Transverse colon (tissue), 4 donors: ENCODE results near the gene KRTAP10-8. TPM values are rescaled to one million over a fixed set of nuclear protein-coding genes. Genes with fewer than 3 reads are reported as not detected.

Experiments
- DNase-seq: peaks from one replicate; pipeline ENCODE4 v3.0.0-alpha.2; 2019
- H3K27ac ChIP-seq, 4 donors: fragments of 200-600 bp; sonication (generic); 2 replicates each; pipeline ENCODE4 v1.5.1; 2016 to 2018; ENCODE audit warnings: inconsistent platforms in 4 of 4
- H3K27me3 ChIP-seq: fragments of 200-600 bp; sonication (generic); 2 replicates; pipeline ENCODE4 v1.5.1; 2017; ENCODE audit warnings: inconsistent platforms
- H3K36me3 ChIP-seq, 4 donors: fragments of 200-600 bp; sonication (generic); 2 replicates each; pipeline ENCODE4 v1.5.1; 2017 to 2019; ENCODE audit warnings: inconsistent platforms in 4 of 4
- H3K4me1 ChIP-seq, 4 donors: fragments of 200-600 bp; sonication (generic); 2 replicates each; pipeline ENCODE4 v1.5.1; 2017 to 2020; ENCODE audit warnings: inconsistent platforms in 4 of 4
- H3K4me3 ChIP-seq, 4 donors: fragments of 200-600 bp; sonication (generic); 1 replicate in 1 of 4; 2 replicates in 3 of 4; pipeline versions ENCODE4 v1.5.1 to v1.6.1; 2017 to 2019; ENCODE audit warnings: inconsistent platforms in 4 of 4
- H3K9me3 ChIP-seq, 2 donors: fragments of 200-600 bp; sonication (generic); 2 replicates each; pipeline ENCODE4 v1.5.1; 2017 to 2019; ENCODE audit warnings: inconsistent platforms in 2 of 2
- EP300 ChIP-seq: sonication (generic); formaldehyde crosslinking; IDR thresholded peaks from one replicate; pipeline ENCODE4 v1.6.1; 2017; ENCODE audit warnings: antibody characterized with exemption, low read depth
- POLR2A ChIP-seq: fragments of 450-650 bp; IDR thresholded peaks from one replicate; pipeline ENCODE4 v1.6.1; 2016; ENCODE audit warnings: antibody characterized with exemption, mild to moderate bottlenecking, moderate library complexity
- POLR2AphosphoS5 ChIP-seq, 3 donors: sonication (generic); formaldehyde crosslinking; IDR thresholded peaks; one replicate each; pipeline ENCODE4 v1.6.1; 2016; ENCODE audit warnings: antibody characterized with exemption in 3 of 3
- WGBS, 2 donors: methylation state at CpG; one replicate each; pipeline ENCODE4 v1.1.5; 2018; ENCODE audit warnings: low coverage in 1 of 2; 5-methylcytosine and 5-hydroxymethylcytosine counted together
- in situ Hi-C, 4 donors: fragments of 200-750 bp; cut with MboI; loops; one replicate each; pipeline versions ENCODE4 v1.15.0 to v1.15.1; 2017; ENCODE audit warnings: low sequenced_read_pairs in 3 of 4, low pct_ligation_motif_present in 1 of 4, low pct_unique_long_range_greater_than_20kb in 1 of 4
- intact Hi-C: fragments of 100-400 bp; cut with DNase I; formaldehyde crosslinking; loops from one replicate; pipeline ENCODE4 v1.15.1; 2023; ENCODE audit warnings: low total_unique reads
- total RNA-seq, 4 donors: library from RNA; depleted of rRNA; stranded (reverse); fragments of >200 nt; gene quantifications; one replicate each; pipeline ENCODE4 v1.1.0, GENCODE V29; 2016
- TF ChIP-seq, protein P1 (sequence below), 5 experiments: fragments of 200-600 bp in 3 of 5; fragments of 450-650 bp in 2 of 5; sonication (generic) in 3 of 5; IDR thresholded peaks; 1 replicate in 2 of 5; 2 replicates in 3 of 5; pipeline ENCODE4 v1.5.1; 2016 to 2017; ENCODE audit warnings: antibody characterized with exemption in 5 of 5, inconsistent platforms in 3 of 5, mild to moderate bottlenecking in 2 of 5, moderate library complexity in 1 of 5

Gene KRTAP10-8
- total RNA-seq: not detected

GRCh38 chr21:44612029-44612486, at the start of gene KRTAP10-8:
TSS of gene KRTAP10-8 (plus strand) at chr21:44612079. CDS start at chr21:44612101, 22 bp downstream.
- peaks cover 0 to 10% of the 10 kb centered on the region in 2 donors for H3K9me3 ChIP-seq
- no peak within 1 kb of the TSS for H3K4me3 ChIP-seq
- no peak within 1 kb of the TSS for H3K27ac ChIP-seq
- in situ Hi-C loops (no loop called here), intact Hi-C loops (no loop called here)
- no peaks in the 10 kb centered on the region for H3K36me3 ChIP-seq
- WGBS, 2 donors: 71% methylated on average over 8 of the region's 8 CpGs; no CpG with 5 or more reads in 1 of the 2 donors
- TF ChIP-seq POLR2A: no peak
- TF ChIP-seq POLR2AphosphoS5 (IDR thresholded peaks at IDR 0.05): no peak
- no peaks in the 10 kb centered on the region for H3K4me1 ChIP-seq
- DNase-seq: no peak
- peaks cover 7% of the 10 kb centered on the region for H3K27me3 ChIP-seq

DNA sequence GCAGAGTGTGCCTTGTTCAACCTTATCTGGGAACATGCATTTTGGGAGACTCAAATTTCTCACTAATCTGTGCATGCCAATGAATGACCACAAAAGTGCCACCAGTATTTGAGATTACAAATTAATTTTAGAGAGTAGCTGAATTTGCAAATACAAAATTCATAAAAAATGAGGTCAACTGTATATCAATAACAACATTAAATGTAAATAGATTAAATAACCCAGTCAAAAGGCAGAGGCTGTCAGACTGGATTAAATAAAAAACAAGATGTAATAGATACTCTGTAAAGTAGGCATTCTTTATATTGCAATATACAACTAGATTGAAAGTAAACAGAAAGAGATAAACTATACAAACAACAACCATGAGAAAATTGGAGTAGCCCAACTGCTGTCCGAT, 47.8 kb upstream of the KRTAP10-8 start:
- Histone ChIP-seq H3K27ac (no peak overlapping the region), H3K4me3 (no peak overlapping the region), H3K36me3 (no peaks in the 10 kb centered on the region), H3K27me3 (peaks cover 6% of the 10 kb centered on the region), H3K4me1 (no peaks in the 10 kb centered on the region), H3K9me3 (no peaks in the 10 kb centered on the region)
- DNase-seq: no peak
- intact Hi-C loops: no loop called here
- 75 to 91% methylated on average over 1 of the region's 1 CpG for WGBS, 2 donors
- in situ Hi-C loops: no loop called here
- TF ChIP-seq, protein P1, sequence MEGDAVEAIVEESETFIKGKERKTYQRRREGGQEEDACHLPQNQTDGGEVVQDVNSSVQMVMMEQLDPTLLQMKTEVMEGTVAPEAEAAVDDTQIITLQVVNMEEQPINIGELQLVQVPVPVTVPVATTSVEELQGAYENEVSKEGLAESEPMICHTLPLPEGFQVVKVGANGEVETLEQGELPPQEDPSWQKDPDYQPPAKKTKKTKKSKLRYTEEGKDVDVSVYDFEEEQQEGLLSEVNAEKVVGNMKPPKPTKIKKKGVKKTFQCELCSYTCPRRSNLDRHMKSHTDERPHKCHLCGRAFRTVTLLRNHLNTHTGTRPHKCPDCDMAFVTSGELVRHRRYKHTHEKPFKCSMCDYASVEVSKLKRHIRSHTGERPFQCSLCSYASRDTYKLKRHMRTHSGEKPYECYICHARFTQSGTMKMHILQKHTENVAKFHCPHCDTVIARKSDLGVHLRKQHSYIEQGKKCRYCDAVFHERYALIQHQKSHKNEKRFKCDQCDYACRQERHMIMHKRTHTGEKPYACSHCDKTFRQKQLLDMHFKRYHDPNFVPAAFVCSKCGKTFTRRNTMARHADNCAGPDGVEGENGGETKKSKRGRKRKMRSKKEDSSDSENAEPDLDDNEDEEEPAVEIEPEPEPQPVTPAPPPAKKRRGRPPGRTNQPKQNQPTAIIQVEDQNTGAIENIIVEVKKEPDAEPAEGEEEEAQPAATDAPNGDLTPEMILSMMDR (IDR thresholded peaks at IDR 0.05): no peak
- TF ChIP-seq POLR2AphosphoS5 (IDR thresholded peaks at IDR 0.05): no peak
- no peak for TF ChIP-seq EP300
- no peak for TF ChIP-seq POLR2A

DNA sequence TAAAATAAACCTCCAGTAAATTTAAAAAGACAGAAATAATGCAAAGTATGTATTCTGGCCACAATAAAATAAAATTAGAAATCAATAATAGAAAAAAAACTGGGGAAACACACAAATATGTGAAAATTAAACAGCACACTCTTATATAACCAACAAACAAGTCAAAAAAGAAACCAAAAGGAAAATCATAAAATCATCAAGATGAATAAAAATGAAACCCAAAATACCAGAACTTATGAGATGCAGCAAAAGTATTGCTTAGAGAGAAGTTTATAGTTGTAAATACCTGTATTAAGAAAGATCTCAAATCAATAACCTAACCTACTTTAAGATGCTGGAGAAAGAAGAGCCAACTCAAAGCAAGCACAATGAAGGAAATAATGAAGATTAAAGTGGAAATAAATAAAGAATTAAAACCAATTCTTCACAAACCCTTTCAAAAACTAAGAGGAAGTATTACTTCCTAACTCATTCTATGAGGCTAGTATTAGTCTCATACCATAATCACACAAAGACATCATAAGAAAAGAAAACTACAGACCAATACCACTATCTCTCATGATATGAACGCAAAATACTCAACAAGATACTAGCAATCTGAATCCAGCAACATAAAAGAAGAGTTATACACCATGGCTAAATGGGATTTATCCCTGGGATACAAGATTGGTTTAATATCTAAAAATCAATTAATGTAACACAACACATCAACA, 46.8 kb upstream of the KRTAP10-8 start:
- TF ChIP-seq POLR2A (no peak), EP300 (no peak), POLR2AphosphoS5 (IDR thresholded peaks at IDR 0.05) (no peak)
- TF ChIP-seq, protein P1 (IDR thresholded peaks at IDR 0.05): no peak
- H3K27me3 ChIP-seq: peaks cover 6% of the 10 kb centered on the region

DNA sequence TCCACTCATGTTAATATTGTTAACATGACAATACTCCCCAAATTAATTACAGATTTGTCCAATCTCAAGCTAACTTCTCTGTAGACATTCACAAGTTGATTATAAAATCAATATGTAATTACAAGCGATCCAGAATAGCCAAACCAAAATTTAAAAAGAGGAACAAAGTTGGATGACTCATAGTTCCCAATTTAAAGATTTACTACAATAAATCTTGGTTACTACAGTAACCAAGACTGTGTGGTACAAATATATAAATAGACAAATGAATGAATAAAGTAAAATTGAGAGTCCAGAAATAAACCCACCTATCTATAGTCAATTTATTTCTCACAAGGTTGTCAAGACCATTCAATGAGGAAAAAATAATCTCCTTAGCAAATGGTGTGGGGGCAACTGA, 45.5 kb upstream of the KRTAP10-8 start:
- Histone ChIP-seq H3K27ac (no peak overlapping the region), H3K27me3 (peaks cover 6% of the 10 kb centered on the region), H3K4me1 (no peaks in the 10 kb centered on the region), H3K36me3 (no peaks in the 10 kb centered on the region), H3K9me3 (no peaks in the 10 kb centered on the region), H3K4me3 (no peak overlapping the region)
- no peak for DNase-seq
- intact Hi-C loops: no loop called here
- 33 to 40% methylated on average over 1 of the region's 1 CpG for WGBS, 2 donors
- TF ChIP-seq EP300 (no peak), POLR2A (no peak), POLR2AphosphoS5 (IDR thresholded peaks at IDR 0.05) (no peak)
- TF ChIP-seq, protein P1 (IDR thresholded peaks at IDR 0.05): no peak
- in situ Hi-C loops: no loop called here

More for the DNA sequence above, 46.8 kb upstream of the KRTAP10-8 start:
- Histone ChIP-seq H3K36me3 (no peaks in the 10 kb centered on the region), H3K4me3 (no peak overlapping the region), H3K27ac (no peak overlapping the region), H3K9me3 (no peaks in the 10 kb centered on the region), H3K4me1 (no peaks in the 10 kb centered on the region)
- in situ Hi-C loops: no loop called here
- intact Hi-C loops: no loop called here
- DNase-seq: no peak
- 0 to 27% methylated on average over 1 of the region's 1 CpG for WGBS, 2 donors
